ENCODE measurements around the gene EPHA4.

The EPHA4 gene

GRCh38 chr2:221455214-221455613 is 116.9 kb downstream of the EPHA4 start:
- no peaks in the 10 kb centered on the region for H3K36me3 ChIP-seq (ENCODE audit: control insufficient read depth, insufficient read depth, low read length)
- H3K4me3 ChIP-seq (ENCODE audit: low read length) = no peak overlapping the region
- H3K4me1 ChIP-seq (ENCODE audit: control insufficient read depth, insufficient read depth, low read length) = no peaks in the 10 kb centered on the region
- no peak overlapping the region for H3K9ac ChIP-seq (ENCODE audit: low read length)
- no peaks in the 10 kb centered on the region for H3K27me3 ChIP-seq (ENCODE audit: control insufficient read depth, insufficient read depth, low read length)
- no peaks in the 10 kb centered on the region for H3K9me3 ChIP-seq (ENCODE audit: control insufficient read depth, low read length)

- no peak overlapping the region for H3K9ac ChIP-seq (ENCODE audit: low read length)
- H3K4me3 ChIP-seq (ENCODE audit: low read length) = no peak overlapping the region
- no peaks in the 10 kb centered on the region for H3K36me3 ChIP-seq (ENCODE audit: control insufficient read depth, insufficient read depth, low read length)
- H3K27me3 ChIP-seq (ENCODE audit: control insufficient read depth, insufficient read depth, low read length) = no peaks in the 10 kb centered on the region
- H3K4me1 ChIP-seq (ENCODE audit: control insufficient read depth, insufficient read depth, low read length) = no peaks in the 10 kb centered on the region
- no peaks in the 10 kb centered on the region for H3K9me3 ChIP-seq (ENCODE audit: control insufficient read depth, low read length)
Measured at GRCh38 chr2:221454459-221455105, 117.5 kb downstream of the EPHA4 start.

- Histone ChIP-seq H3K9ac (ENCODE audit: low read length) (no peak overlapping the region), H3K27me3 (ENCODE audit: control insufficient read depth, insufficient read depth, low read length) (no peaks in the 10 kb centered on the region), H3K36me3 (ENCODE audit: control insufficient read depth, insufficient read depth, low read length) (no peaks in the 10 kb centered on the region), H3K4me3 (ENCODE audit: low read length) (no peak overlapping the region), H3K4me1 (ENCODE audit: control insufficient read depth, insufficient read depth, low read length) (no peaks in the 10 kb centered on the region), H3K9me3 (ENCODE audit: control insufficient read depth, low read length) (no peaks in the 10 kb centered on the region)
Measured at GRCh38 chr2:221451862-221452788, 120.0 kb downstream of the EPHA4 start.

GRCh38 chr2:221450280-221450679 is 121.8 kb downstream of the EPHA4 start:
- Histone ChIP-seq H3K4me3 (ENCODE audit: low read length) (no peak overlapping the region), H3K27me3 (ENCODE audit: control insufficient read depth, insufficient read depth, low read length) (no peaks in the 10 kb centered on the region), H3K9me3 (ENCODE audit: control insufficient read depth, low read length) (no peaks in the 10 kb centered on the region), H3K4me1 (ENCODE audit: control insufficient read depth, insufficient read depth, low read length) (no peaks in the 10 kb centered on the region), H3K36me3 (ENCODE audit: control insufficient read depth, insufficient read depth, low read length) (no peaks in the 10 kb centered on the region), H3K9ac (ENCODE audit: low read length) (no peak overlapping the region)

GRCh38 chr2:221449406-221449805 is 122.7 kb downstream of the EPHA4 start:
- H3K27me3 ChIP-seq (ENCODE audit: control insufficient read depth, insufficient read depth, low read length) = no peaks in the 10 kb centered on the region
- no peak overlapping the region for H3K4me3 ChIP-seq (ENCODE audit: low read length)
- H3K9me3 ChIP-seq (ENCODE audit: control insufficient read depth, low read length) = no peaks in the 10 kb centered on the region
- H3K4me1 ChIP-seq (ENCODE audit: control insufficient read depth, insufficient read depth, low read length) = peaks cover under 1% of the 10 kb centered on the region
- no peak overlapping the region for H3K9ac ChIP-seq (ENCODE audit: low read length)
- H3K36me3 ChIP-seq (ENCODE audit: control insufficient read depth, insufficient read depth, low read length) = no peaks in the 10 kb centered on the region

GRCh38 chr2:221448844-221449390 is 123.2 kb downstream of the EPHA4 start:
- no peak overlapping the region for H3K4me3 ChIP-seq (ENCODE audit: low read length)
- H3K27me3 ChIP-seq (ENCODE audit: control insufficient read depth, insufficient read depth, low read length) = no peaks in the 10 kb centered on the region
- H3K4me1 ChIP-seq (ENCODE audit: control insufficient read depth, insufficient read depth, low read length) = peaks cover 5% of the 10 kb centered on the region
- no peaks in the 10 kb centered on the region for H3K36me3 ChIP-seq (ENCODE audit: control insufficient read depth, insufficient read depth, low read length)
- H3K9me3 ChIP-seq (ENCODE audit: control insufficient read depth, low read length) = no peaks in the 10 kb centered on the region
- no peak overlapping the region for H3K9ac ChIP-seq (ENCODE audit: low read length)

GRCh38 chr2:221448057-221448843 is 123.9 kb downstream of the EPHA4 start:
- H3K4me3 ChIP-seq (ENCODE audit: low read length) = no peak overlapping the region
- H3K4me1 ChIP-seq (ENCODE audit: control insufficient read depth, insufficient read depth, low read length) = peaks cover 7% of the 10 kb centered on the region
- H3K27me3 ChIP-seq (ENCODE audit: control insufficient read depth, insufficient read depth, low read length) = no peaks in the 10 kb centered on the region

GRCh38 chr2:221447310-221447709 is 124.8 kb downstream of the EPHA4 start:
- Histone ChIP-seq H3K9ac (ENCODE audit: low read length) (no peak overlapping the region), H3K4me3 (ENCODE audit: low read length) (no peak overlapping the region), H3K27me3 (ENCODE audit: control insufficient read depth, insufficient read depth, low read length) (no peaks in the 10 kb centered on the region), H3K9me3 (ENCODE audit: control insufficient read depth, low read length) (no peaks in the 10 kb centered on the region), H3K36me3 (ENCODE audit: control insufficient read depth, insufficient read depth, low read length) (no peaks in the 10 kb centered on the region), H3K4me1 (ENCODE audit: control insufficient read depth, insufficient read depth, low read length) (peaks cover 7% of the 10 kb centered on the region)

More at GRCh38 chr2:221448057-221448843, 123.9 kb downstream of the EPHA4 start:
- H3K36me3 ChIP-seq (ENCODE audit: control insufficient read depth, insufficient read depth, low read length) = no peaks in the 10 kb centered on the region
- H3K9me3 ChIP-seq (ENCODE audit: control insufficient read depth, low read length) = no peaks in the 10 kb centered on the region
- no peak overlapping the region for H3K9ac ChIP-seq (ENCODE audit: low read length)

- no peaks in the 10 kb centered on the region for H3K36me3 ChIP-seq (ENCODE audit: control insufficient read depth, insufficient read depth, low read length)
- H3K4me1 ChIP-seq (ENCODE audit: control insufficient read depth, insufficient read depth, low read length) = peaks cover 7% of the 10 kb centered on the region
- no peak overlapping the region for H3K9ac ChIP-seq (ENCODE audit: low read length)
- no peaks in the 10 kb centered on the region for H3K27me3 ChIP-seq (ENCODE audit: control insufficient read depth, insufficient read depth, low read length)
- H3K4me3 ChIP-seq (ENCODE audit: low read length) = no peak overlapping the region
- H3K9me3 ChIP-seq (ENCODE audit: control insufficient read depth, low read length) = no peaks in the 10 kb centered on the region
Measured at GRCh38 chr2:221446140-221446539, 126.0 kb downstream of the EPHA4 start.

GRCh38 chr2:221444106-221444505 is 128.0 kb downstream of the EPHA4 start:
- Histone ChIP-seq H3K4me3 (ENCODE audit: low read length) (no peak overlapping the region), H3K36me3 (ENCODE audit: control insufficient read depth, insufficient read depth, low read length) (no peaks in the 10 kb centered on the region), H3K9ac (ENCODE audit: low read length) (no peak overlapping the region), H3K27me3 (ENCODE audit: control insufficient read depth, insufficient read depth, low read length) (no peaks in the 10 kb centered on the region), H3K4me1 (ENCODE audit: control insufficient read depth, insufficient read depth, low read length) (peaks cover 7% of the 10 kb centered on the region), H3K9me3 (ENCODE audit: control insufficient read depth, low read length) (no peaks in the 10 kb centered on the region)

GRCh38 chr2:221443645-221444044 is 128.5 kb downstream of the EPHA4 start:
- Histone ChIP-seq H3K9me3 (ENCODE audit: control insufficient read depth, low read length) (no peaks in the 10 kb centered on the region), H3K27me3 (ENCODE audit: control insufficient read depth, insufficient read depth, low read length) (no peaks in the 10 kb centered on the region), H3K36me3 (ENCODE audit: control insufficient read depth, insufficient read depth, low read length) (no peaks in the 10 kb centered on the region), H3K4me1 (ENCODE audit: control insufficient read depth, insufficient read depth, low read length) (peaks cover 7% of the 10 kb centered on the region), H3K4me3 (ENCODE audit: low read length) (no peak overlapping the region), H3K9ac (ENCODE audit: low read length) (no peak overlapping the region)
